ENCODE data around the gene DNAJB14.

DNAJB14 gene

GRCh38 chr4:99945718-99946355 is 581 bp downstream of the DNAJB14 start:
- DNase-seq = peak in 33 of 58 donors; percentile 7 to 82 (median 49)

- DNase-seq = no peak
Observed at GRCh38 chr4:99943904-99944437, 2.4 kb downstream of the DNAJB14 start.

- no peak for DNase-seq
Observed at GRCh38 chr4:99938243-99938753, 8.1 kb downstream of the DNAJB14 start.

GRCh38 chr4:99934891-99935290 is 11.5 kb downstream of the DNAJB14 start:
- no peak for DNase-seq

- DNase-seq = no peak
Observed at GRCh38 chr4:99927566-99927965, 18.9 kb downstream of the DNAJB14 start.

- no peak for DNase-seq
Observed at GRCh38 chr4:99921174-99921573, 25.2 kb downstream of the DNAJB14 start.

GRCh38 chr4:99918656-99919055 is 27.8 kb downstream of the DNAJB14 start:
- no peak for DNase-seq

- no peak for DNase-seq
Observed at GRCh38 chr4:99917575-99917974, 28.8 kb downstream of the DNAJB14 start.

GRCh38 chr4:99915449-99915848 is 31.0 kb downstream of the DNAJB14 start:
- DNase-seq = no peak

GRCh38 chr4:99894998-99895397 is 51.4 kb downstream of the DNAJB14 start:
- peak in 4 of 58 donors; percentile 0 to 29 (median 13) for DNase-seq

GRCh38 chr4:99894161-99894997 is 52.0 kb downstream of the DNAJB14 start, which contains the start of gene LAMTOR3:
LAMTOR3 (minus strand) TSS chr4:99894427; CDS start chr4:99893963, 464 bp downstream.
- DNase-seq = peak; percentile 36 to 92 (median 86)

- DNase-seq = peak in 2 of 58 donors; percentile 37 to 51
Observed at GRCh38 chr4:99893839-99894160, 52.6 kb downstream of the DNAJB14 start.

GRCh38 chr4:99893029-99893428 is 53.4 kb downstream of the DNAJB14 start:
- DNase-seq = no peak

GRCh38 chr4:99891351-99891750 is 55.1 kb downstream of the DNAJB14 start:
- no peak for DNase-seq

GRCh38 chr4:99887837-99888236 is 58.6 kb downstream of the DNAJB14 start:
- DNase-seq = no peak

- no peak for DNase-seq
Observed at GRCh38 chr4:99886146-99886545, 60.3 kb downstream of the DNAJB14 start.

- DNase-seq = no peak
Observed at GRCh38 chr4:99885687-99886086, 60.7 kb downstream of the DNAJB14 start.

GRCh38 chr4:99885063-99885664 is 61.3 kb downstream of the DNAJB14 start:
- DNase-seq = no peak

- DNase-seq = no peak
Observed at GRCh38 chr4:99879458-99879857, 67.0 kb downstream of the DNAJB14 start.

- DNase-seq = no peak
Observed at GRCh38 chr4:99878604-99879003, 67.8 kb downstream of the DNAJB14 start.

GRCh38 chr4:99876946-99877345 is 69.5 kb downstream of the DNAJB14 start:
- DNase-seq = no peak

- no peak for DNase-seq
Observed at GRCh38 chr4:99875071-99875470, 71.3 kb downstream of the DNAJB14 start.
